ENCODE results near the gene BPIFB2.

Gene BPIFB2

DNA sequence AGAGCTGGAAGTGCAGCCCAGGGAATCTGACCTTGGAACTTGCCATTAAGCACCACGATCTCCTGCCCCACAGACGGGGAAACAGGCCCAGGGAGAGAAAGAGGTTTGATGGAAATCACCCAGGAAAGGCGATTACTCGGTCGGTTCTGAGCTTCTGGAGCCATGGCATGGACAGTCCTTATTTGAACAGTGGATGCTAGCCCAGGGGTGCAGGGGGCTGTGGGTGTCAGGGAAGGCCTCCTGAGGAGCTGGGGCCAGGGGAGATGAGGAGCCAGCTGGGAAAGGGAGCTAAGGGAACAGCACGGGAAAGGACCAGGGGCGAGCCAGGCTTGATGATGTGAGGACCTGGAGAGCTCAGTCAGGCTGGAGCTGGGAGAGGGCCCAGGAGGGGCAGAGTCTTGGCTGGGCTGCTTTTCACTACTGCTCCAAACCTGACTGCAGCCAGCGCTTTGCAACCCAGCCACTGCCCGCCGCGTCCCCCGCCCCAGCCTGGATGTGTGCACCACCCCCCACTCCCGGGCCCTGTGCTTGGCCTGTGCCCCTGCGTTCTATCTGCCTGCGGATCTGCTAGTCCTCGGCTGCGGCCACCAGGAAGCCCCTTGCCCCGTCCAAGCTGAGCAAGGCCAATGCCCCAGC is 21.1 kb upstream of the BPIFB2 start:
- no peak for DNase-seq

- no peak for DNase-seq
These were observed 20.3 kb upstream of the BPIFB2 start for GRCh38 chr20:32987044-32987825.

DNA sequence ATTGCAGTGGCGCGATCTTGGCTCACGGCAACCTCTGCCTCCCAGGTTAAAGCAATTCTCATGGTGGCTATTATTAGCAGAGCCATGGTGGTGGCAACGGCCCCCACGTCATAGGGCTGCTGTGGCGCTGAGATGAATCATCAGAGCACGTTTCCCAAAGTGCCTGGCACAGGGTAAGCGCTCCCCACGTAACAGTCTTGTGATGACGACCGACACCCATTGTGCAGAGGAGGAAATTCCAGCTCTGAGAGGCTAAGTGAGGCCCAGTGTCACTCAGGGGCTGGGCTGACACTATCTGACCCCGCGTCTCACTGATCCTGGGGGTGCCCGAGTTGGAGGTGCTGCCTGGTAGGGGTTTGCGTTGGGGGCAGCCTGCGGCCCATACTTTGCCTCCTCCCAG is 19.5 kb upstream of the BPIFB2 start:
- DNase-seq = no peak

GRCh38 chr20:32989507-32990283 is 17.8 kb upstream of the BPIFB2 start:
- no peak for DNase-seq

DNA sequence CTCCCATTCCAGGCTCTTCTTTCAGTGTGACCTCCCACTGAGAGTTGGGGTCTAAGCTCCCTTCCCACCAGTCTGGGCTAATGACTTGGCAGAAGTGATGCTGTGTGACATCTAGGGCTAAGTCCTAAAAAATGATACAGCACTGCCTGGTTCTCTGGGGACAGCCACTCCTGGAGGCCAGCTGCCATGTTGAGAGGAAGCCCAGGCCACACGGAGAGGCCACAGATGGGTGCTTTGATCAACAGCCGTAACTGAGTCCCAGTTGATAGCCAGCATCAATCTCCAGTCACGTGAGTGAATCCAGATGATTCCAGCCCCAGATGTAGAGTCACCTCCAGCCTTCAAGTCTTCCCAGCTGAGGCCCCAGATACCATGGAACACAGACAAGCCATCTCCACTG is 17.1 kb upstream of the BPIFB2 start:
- no peak for DNase-seq

GRCh38 chr20:32991383-32991782 is 16.1 kb upstream of the BPIFB2 start:
- peak; percentile 53 for DNase-seq

DNA sequence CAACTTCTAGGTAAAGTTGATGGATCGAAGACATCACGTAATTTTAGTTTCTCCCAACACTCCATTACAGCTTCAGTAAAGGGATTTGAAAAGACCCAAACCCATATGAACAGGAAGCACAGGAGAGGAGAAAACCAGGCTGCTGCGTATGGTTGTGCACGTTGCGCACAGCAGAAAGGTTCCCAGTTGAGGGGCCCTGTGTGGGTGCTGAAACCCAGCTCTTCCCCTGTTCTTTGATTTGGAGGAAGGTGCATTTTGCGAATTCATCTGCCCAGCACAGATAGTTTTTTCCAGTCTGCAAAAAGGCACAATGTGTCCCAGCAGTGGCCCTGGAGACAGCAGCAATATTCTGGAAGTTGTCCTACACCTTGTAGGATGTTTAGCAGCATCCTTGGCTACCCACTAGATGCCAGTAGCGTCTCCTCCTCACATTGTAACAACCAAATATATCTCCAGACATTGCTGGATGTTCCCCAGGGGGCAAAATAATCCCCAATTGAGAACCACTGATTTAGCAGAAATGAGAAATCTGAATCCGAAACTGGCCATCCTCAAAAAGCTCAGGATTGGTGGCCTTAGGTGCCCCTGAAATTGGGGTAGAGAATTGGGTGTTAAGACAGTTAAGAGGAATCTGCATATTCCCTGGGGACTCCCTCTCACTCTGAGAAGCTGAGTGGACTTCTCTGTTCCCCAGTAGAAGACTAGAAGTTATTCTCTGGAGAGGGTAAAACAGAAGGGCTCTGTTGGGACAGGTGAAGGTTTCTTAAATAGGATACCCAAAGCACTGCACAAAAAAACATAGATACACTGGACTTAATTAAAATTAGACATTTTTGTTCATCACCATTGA is 15.5 kb upstream of the BPIFB2 start:
- DNase-seq = peak; percentile 23

- DNase-seq = peak; percentile 33
These were observed 13.9 kb upstream of the BPIFB2 start for GRCh38 chr20:32993496-32994050.

DNA sequence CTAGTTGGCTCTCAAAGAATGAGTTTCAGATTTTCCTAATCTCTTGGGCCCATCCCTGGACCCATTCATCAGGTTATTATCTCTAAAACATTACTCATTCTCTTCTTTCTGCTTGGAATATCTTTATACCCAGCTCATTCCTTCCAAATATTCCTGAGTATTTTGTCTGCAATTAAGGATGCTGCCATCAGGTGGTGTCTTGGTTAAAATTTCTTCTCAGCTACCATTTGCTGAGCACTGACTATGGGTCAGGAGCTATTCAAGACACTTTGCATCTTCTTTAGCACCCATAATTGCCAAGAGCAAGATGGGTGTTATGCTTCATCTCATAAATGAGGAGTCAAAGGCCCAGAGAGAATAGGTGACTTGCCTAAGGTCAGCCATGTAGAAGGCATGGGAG is 11.7 kb upstream of the BPIFB2 start:
- no peak for DNase-seq

DNA sequence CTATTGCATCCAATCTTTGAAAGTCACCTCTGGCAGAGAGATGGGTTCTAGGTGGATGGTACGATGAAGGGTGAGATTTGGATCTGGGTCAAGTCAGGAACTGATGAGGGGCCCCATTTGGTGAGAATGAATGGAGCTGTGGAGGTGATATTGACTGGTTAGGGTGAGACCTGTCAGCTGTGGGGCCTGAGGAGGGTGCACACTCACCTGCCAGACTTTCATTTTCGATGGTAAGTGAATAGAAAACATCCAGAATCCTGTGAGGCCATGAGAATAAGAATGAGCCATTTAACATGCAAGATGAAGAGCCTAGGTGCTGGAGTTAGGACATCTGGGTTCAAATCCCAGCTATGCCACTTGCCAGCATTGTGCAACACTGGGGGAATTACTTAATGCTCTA is 10.1 kb upstream of the BPIFB2 start:
- DNase-seq = no peak

GRCh38 chr20:32999603-33000250 is 7.8 kb upstream of the BPIFB2 start:
- DNase-seq = no peak

- DNase-seq = no peak
These were observed 6.6 kb upstream of the BPIFB2 start for GRCh38 chr20:33000802-33001466.

GRCh38 chr20:33002087-33002808 is 5.3 kb upstream of the BPIFB2 start:
- no peak for DNase-seq

- DNase-seq = no peak
These were observed 3.3 kb upstream of the BPIFB2 start, which contains the start of gene SUN5 for GRCh38 chr20:33004141-33004751. Gene SUN5, minus strand, starts transcription at chr20:33004433. Its CDS starts 93 bp downstream, at chr20:33004340.

DNA sequence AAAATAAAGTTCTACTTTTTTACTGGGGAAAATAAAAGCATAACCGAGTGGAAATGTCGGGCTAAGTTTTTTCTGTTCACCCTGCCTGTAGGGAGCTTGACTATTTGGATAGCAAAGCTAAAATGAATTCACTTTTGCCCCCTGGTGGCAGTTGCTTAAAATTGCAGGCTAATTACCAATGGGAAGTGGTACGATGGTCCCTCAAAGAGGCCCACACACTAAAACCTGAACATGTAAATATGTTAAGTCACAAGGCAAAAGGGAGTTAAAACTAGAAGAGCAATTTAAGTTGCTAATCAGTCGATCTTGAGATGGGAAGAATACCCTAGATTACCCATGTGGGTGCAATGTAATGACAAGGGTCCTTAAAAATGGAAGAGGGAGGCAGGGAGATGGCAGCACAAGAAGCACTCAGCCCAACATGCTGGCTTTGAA is 2.4 kb upstream of the BPIFB2 start:
- DNase-seq = peak; percentile 56

GRCh38 chr20:33005908-33006775 is 1.4 kb upstream of the BPIFB2 start:
- no peak for DNase-seq

- no peak for DNase-seq
These were observed 628 bp upstream of the BPIFB2 start for GRCh38 chr20:33006776-33007375.

All from CD4-positive, alpha-beta T cell treated with Interleukin-6 for 4 hours (primary cell).